GOT3 (cell line): Measurements from ENCODE around the gene RBM47.
A peak's percentile ranks its signal among the peaks of the same experiment; 100 is the strongest.

ENCODE experiments used
- DNase-seq: peaks from one replicate; lab custom pipeline; 2025; ENCODE audit warnings: mixed read lengths; lab: John Stamatoyannopoulos, UW

RBM47 gene

DNA sequence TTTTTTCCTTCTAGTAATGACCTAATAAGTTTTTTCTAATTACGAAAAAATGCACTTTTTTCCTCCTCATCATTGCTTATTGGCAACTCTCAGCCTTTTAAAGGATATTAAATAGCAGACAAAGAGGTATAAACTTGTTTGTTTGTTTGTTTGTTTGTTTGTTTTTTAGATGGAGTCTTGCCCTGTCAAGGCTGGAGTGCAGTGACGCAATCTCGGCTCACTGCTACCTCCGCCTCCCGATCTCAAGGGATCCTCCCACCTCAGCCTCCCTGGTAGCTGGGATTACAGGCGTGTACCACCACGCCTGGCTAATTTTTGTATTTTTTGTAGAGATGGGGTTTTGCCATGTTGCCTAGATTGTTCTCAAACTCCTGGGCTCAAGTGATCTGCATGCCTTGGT is 6.0 kb downstream of the RBM47 start:
- DNase-seq, result no peak

DNA sequence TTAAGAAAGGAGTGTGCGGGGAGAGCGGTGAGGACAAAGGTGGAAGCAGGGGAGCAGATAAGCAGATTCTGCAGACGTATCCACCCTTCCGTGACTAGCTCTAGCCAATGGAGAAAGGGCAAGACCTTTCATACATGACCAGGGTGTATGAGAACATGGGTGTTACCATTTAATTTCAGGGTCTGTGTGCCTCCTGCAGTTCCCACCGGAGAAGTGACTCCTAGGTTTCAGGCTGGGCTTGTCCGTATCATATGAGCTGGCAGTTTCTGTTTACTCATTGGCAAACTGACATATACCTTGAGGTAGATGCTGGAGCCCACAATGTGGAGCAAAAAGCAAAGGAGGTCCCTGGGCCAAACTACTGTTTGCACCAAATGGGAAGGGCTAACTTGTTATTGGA is 6.8 kb downstream of the RBM47 start:
- no peak for DNase-seq

DNA sequence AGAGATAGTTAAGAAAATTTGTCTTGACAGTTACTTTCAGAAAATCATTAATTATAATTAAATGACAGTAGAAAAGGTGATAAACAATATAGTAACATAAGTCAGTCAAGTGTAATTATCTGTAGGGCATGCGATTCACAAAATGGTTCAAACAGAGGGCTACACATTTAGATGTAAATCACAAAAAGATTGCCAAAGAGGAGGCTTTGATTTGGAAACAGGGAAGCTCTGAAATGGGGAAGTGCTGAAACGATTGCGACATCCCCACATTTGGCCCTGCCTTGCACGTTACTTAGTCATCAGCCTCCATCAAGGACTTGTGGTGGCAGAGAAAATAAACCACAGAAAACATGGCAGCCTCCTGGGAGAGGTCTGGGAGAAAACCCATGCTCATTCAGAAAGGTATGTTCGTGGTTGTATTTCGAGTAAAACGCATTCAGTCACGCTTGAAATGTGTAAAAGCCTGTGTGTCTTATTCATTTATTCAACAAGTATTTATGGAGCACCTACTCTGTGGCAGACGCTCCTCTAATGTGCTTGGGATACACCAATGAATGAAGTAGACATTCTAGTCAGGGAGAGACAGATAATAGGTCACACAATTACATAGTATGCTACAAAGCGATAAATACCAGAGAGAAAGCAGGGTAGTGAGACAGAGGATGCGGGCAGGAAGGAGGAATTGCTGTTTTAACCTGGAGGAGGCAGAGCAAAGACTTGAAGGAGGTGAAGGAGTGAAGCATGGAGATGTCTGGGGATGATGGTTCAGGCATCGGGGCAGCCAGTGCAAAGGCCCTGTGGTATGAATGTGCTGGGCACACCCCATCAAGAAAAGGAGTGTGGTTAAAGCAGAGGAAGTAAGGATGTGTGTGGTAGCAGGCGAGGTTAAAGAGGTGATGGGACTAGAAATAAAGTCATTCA is 7.8 kb downstream of the RBM47 start:
- peak; percentile 44 for DNase-seq

DNA sequence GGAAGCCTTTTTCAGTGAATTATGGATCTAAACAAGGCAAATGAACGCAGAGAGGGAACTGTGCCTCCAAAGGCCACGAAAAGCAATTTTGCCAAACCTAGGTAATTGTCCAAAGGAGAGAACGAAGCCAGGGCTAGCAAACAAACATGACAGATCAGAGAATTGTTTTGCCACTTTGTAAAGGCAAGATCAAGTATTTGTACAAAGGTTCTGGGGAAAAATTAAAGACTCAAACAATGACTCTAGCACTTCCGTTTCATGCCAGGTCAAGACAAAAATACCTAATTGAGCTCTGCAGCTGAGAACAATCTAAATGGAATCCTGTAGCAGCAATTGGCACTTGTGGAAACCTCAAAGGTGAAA is 8.5 kb downstream of the RBM47 start:
- no peak for DNase-seq

DNA sequence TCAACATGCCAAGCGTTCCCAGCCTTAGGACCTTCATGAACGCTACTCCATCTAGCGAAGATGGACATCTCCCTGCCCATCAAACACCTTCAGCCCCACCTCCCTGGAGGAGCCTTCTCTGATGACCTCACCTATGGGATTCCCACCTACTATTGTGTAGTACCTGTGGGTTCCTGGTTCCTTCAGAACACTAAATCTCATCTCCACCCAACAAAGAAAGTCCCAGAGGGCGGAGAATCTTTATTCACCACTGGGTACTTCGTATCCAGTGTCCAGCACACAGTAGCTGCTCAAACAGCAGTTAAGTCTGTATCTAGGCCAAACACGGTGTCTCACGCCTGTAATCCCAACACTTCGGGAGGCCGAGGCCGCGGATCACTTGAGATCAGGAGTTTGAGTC is 10.1 kb downstream of the RBM47 start:
- no peak for DNase-seq

DNA sequence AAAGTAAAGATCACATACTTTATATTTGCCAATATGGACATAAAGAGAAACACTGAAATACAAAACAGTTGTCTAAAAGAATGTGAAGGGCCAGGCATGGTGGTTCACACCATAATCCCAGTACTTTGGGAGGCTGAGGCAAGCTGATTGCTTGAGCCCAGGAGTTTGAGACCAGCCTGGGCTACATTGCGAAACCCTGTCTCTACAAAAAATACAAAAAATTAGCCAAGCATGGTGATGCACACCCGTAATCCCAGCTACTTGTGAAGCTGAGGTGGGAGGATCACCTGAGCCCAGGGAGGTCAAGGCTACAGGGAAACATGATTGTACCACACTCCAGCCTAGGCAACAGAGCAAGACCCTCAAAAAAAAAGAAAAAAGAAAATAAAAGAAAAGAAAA is 11.8 kb downstream of the RBM47 start:
- DNase-seq, result no peak

DNA sequence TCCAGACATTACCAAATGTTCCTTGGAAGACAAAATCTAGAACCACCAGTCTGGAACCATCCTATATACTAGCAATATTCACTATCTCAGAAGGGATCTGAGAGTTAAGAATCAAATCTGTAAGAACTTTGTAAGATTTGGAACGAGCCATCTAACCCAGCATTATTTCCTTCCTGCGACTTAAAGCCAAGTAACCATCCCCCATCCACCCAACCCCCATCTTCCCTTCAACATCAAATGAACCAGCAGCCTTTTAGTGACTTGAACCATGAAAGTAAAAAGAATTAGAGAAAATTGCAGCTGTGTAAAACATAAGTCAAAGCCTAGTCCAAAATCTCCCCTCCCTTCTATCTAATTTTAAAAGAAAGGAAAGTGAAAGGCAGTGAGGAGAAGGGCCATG is 15.6 kb downstream of the RBM47 start:
- DNase-seq, result no peak

DNA sequence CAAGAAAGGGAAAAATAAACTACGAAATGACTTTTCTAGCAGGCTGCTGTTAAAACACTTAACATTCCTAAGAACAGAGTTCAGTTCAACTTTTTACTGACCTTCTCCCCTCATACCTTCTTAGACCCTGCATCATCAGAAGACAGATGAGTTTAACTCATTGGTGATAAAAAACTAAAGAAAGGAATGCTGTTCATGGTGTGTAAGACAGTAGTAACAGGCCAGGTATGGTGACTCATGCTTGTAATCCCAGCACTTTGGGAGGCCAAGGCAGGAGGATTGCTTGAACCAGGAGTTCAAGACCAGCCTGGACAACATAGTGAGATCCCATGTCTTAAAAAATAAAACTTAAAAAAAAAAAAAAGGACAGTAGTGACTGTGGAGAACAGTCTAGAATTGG is 16.2 kb downstream of the RBM47 start:
- no peak for DNase-seq

DNA sequence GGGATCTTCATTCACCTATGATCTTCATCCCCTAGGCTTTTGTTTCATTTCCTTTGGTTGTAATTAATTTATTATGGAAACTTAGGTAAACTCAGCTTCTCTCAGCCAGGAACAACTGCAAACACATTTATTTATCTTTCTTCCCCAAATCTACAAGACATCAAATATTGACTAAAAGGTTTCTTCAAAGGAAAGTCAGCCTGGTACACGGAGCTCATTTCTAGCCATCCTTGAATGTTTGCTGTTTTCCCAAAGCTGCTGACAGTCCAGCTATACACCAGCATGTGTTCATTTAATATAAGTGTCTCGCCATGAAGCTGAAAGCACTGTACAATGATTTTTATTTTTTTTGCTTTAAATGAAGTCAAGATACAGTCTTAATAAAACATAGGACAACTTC is 16.8 kb downstream of the RBM47 start:
- no peak for DNase-seq

DNA sequence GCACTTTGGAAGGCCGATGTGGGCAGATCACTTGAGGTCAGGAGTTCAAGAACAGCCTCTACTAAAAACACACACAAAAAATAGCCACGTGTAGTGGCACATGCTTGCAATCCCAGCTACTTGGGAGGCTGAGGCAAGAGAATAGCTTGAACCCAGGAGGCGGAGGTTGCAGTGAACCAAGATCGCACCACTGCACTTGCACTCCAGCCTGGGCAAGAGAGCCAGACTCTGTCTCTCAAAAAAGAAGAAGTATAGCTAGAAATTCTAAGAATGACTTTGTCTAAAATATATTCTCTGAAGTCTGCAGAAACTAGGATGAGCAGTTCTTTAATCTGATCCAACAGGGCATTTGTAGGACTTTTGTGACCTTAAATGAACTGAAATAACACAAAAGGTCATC is 17.4 kb downstream of the RBM47 start:
- DNase-seq, result no peak

DNA sequence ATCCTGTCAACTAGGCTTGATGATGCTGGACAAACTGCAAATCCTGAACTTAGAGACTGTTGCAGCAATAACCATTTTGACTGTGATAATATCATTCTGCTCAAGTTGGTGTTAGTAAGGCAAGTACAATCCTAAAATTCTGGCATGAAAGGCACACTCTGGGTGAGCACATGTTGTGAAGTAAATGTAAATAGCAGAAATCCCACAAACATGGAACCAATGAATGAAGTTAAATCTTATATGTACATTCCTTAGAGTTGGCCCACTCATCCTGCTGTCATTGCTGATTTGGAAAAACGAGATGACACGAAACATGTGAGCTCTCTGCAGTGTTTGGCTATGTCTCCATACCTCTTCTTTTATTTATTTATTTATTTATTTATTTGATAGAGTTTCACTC is 21.0 kb downstream of the RBM47 start:
- no peak for DNase-seq

DNA sequence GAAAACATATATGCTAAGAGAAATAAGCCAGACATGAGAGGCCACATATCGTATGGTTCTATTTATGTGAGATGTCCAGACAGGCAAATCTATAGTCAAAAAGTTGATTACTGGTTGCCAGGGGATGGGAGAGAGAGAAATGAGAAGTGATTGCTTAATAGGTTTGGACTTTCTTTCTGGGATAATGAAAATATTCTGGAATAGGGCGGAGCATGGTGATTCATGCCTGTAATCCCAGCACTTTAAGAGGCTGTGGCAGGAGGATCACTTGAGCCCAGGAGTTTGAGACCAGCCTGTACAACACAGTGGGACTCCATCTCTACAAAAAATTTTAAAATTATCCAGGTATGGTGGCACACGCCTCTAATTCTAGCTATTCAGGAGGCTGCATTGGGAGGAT is 22.4 kb downstream of the RBM47 start:
- no peak for DNase-seq

DNA sequence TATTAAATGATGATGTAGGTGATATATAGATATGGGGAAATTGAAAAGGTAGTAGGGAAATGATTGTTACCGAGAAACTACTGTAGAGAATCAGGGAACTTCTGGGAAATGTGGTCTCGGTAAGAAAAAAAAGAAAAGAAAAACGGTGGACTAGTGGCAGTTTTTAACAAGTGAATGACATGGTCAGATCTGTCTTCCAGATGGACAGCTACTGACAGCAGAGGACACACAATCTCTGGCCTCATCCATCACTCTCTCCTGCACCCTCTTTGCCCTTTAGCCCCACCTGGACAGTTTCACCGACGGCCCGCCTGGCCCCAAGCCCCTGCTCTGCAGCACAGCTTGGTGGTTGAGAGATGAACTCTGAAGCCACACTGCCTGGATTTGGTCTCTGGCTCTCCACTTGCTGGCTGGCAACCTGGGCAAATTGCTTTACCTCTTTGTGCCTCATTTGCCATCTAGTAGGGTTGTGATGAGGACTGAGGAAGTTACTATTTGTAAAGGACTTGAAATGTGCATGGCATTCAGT is 23.4 kb downstream of the RBM47 start:
- DNase-seq, result no peak

DNA sequence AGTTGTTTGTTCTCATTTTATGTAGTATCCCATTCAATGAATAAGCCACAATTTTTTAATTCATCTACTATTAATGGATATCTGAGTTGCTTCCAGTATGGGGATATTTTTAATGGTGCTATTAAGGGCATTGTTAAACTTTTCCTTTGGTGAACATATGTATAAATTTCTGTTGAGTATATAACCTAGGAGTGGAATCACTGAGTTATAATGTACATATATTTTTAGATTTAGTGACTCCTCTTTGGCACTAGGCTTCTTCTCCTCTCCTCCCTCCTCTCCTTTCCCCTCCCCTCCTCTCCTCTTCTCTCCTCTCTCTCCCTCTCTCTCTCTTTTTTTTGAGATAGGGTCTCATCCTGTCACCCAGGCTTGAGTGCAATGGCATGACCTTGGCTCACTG is 26.4 kb downstream of the RBM47 start:
- no peak for DNase-seq

DNA sequence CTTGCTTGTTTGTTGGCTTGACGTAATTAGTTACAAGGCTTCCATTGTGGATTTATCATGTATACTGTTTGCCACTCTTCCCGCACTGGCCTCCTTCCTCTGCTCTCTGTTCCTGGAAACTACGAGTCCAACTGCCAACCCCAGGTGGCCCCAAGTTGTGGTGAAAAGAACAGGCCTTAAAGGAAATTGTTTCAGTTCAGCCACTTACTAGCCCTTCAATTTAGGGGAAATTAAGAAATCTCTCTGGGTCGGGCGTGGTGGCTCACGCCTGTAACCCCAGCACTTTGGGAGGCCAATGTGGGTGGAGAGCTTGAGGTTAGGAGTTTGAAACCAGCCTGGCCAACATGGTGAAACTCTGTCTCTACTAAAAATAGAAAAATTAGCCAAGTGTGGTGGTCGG is 28.0 kb downstream of the RBM47 start:
- no peak for DNase-seq

DNA sequence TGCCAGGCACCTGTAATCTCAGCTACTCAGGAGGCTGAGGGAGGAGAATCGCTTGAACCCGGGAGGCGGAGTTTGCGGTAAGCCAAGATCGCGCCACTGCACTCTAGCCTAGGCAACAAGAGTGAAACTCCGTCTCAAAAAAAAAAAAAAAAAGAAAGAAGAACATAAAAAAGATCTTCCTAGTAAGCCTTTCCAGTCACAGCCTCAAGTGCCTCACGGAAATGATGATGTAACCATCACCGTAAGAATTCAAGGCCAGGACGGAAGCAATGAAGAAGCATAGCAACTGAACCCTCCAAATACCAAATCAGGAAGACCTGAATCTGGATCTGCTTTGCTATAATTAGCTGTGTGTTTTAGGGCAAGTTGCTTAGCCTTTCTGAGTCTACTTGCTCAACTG is 28.8 kb downstream of the RBM47 start:
- DNase-seq, result no peak

DNA sequence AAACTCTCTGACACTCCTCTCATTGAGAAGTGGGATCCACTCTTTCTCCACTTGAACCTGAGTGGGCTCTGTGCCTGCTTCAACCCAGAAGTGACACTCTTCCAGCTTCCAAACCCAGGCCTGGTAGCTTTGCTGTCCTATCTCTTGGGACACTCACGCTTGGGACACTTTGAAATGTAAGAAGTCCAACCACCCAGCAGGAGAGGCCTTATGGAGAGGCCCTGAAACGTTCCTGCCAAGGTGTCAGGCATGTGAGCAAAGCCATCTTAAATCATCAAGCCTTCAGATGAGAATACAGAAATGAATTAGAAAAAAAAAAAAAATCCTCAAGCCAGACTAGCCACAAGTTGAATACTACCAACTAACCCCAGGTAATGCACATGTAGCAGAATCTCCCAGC is 30.2 kb downstream of the RBM47 start:
- no peak for DNase-seq

DNA sequence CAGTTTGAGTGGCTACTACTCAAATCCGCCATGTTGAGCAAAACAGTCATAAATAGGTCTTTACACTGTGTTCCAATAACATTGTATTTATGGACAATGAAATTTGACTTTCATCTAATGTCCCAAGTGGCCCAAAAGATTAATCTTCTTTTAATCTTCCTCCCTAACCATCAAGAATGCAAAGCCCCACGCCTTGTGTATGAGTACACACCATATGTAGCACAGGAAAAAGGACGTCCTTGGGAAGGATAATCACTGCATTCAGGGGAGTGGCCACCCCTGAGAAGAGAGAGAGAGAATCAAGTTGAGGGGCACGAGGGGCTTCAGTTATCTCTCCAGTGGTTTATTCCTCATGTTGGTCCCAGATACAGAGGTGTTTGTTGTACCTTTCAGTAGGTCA is 33.1 kb downstream of the RBM47 start:
- no peak for DNase-seq

DNA sequence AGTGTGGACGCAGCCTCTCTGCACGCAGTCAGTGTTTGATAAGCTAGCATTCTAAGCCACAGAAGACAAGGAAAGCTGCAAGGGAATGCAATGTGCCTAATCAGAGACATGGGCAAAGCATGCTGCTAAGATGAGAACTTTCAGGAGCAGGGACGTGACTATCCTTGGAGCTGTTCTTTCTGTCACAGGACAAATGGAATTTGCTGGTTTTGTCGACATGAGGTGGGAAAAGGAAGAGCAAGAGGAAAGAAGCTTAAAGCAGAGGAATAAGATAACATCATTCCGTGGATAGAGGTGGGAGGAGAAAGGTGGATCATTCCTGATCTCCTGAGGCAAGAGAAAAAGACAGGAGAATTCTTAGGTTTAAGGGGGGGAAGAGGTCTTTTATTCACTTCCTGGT is 33.7 kb downstream of the RBM47 start:
- no peak for DNase-seq

DNA sequence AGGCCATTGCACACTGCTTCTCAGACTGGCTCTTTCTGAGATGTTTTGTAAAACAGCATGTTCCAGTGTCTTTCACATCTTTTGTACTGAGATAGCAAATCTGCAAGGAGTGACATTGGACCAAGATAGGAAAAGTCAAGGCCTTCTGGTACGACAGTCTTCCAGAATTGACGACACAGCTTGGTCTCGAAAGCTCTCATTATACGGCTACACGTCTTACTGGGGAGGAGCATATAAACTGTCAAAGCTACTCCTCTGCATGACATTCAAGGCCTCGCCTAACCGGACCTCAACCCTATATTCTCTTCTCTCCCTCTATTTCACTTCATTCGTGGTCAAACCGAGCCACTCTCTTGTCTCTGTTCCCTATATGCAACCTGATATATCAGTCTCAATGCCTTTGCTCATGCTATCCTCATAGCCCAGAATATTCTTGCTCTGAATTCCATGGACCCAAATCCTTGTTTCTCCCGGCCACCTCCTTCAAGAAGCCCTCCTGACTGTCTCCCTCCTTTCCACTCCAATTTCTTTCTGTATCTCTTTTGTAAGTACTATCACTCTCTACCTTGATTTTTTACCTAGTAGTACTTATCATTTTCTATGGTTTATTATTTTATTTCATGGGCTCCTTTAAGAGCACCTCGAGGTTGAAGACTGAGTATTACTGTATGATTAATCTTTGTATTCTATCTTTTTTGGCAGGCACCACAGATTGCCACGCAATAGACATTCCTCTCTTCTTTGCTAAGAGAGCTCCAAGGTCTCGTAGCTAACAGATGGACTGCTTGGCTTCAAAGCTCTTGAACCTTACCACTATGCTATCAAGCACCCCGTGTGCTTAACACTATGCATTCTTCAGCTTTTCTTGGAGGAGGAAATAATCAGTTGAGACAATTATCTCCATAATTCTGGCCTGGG is 35.1 kb downstream of the RBM47 start:
- DNase-seq, result no peak

DNA sequence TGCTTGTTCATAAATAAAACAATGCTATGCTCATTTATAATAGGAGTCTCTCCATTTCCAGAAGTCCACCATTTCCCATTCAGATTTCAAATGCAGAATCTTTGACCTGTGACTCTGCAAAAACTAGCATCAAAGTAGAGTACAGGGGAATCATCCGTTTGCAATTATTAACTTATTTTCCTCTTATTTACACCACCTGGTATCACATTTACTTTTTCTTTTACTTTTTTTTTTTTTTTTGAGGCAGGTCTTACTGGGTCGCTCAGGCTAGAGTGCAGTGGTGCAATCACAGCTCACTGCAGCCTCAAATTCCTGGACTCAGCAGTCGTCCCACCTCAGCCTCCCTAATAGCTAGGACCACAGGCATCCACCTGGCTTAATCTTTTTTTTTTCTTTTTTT is 37.6 kb downstream of the RBM47 start:
- DNase-seq, result no peak

DNA sequence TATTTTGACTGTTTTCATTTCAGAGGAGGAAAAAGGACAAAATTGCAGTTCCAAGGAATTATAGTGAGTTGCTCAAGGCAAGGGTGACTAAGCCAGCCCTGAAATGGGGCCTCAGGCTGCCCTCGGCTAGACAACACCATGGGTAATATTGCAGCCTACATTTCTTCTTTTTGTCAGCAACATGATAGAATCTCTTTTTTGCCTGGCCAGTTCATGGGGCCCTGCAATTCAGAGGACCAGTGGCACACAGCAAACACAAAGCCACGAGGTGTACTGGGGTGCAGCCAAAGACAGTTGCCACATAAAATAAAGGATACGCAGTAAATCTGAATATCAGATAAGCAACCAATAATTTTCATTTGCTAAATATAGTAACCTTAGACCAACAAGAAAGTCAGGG is 41.8 kb downstream of the RBM47 start:
- DNase-seq, result no peak

DNA sequence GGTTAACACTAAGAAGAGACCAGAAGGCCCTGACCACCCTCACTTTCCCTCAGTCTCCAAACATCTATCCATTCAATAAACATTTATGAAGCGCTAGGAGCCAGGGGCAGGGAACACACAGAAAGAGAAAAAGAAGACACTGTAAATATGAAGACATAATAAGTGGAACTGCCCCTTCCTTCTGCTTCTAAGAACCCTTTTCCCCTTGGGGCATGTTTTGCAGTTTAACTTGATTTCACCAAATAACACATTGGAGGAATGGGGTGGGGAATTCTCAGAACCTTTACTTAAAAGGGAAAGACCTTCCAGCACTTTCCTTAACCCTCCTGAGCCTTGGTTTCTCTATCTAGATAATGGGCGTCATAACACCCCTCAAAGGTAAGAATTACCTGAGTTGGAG is 42.3 kb downstream of the RBM47 start:
- no peak for DNase-seq
